ENCODE results near the gene GRIK3.

The GRIK3 gene

DNA sequence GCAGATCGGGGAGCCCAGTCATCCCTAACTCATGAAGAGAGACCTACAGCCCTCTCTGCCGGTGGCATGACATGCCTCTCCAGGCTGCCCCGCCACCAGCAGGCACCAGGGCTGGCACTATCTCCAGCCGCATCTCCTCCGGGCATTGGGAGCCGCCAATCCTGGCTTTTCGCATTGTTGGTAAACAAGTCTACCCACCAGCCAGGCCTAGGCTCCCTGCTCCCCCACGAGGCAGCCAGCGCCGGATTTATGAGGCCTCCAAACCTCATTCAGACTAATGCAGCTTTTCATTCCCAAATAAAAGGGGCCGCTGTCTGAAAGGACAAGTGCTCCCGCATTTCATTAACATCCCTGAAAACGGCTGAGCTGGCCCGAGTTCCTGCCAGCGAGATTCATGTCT is 3.4 kb upstream of the GRIK3 start:
- no peak for DNase-seq
- Histone ChIP-seq H3K4me2 (ENCODE audit: low read length, poor library complexity, severe bottlenecking) (no peak overlapping the region), H4K91ac (ENCODE audit: low read length) (no peak overlapping the region), H3K4me1 (ENCODE audit: control insufficient read depth, insufficient read depth, low read depth, low read length) (peaks cover 14% of the 10 kb centered on the region), H4K8ac (ENCODE audit: low read length) (no peak overlapping the region), H2BK12ac (ENCODE audit: low read length in 2 of 2) (no peak overlapping the region), H2BK5ac (ENCODE audit: low read depth, low read length, poor library complexity, severe bottlenecking) (no peak overlapping the region), H3K14ac (ENCODE audit: low read length in 2 of 2) (no peak overlapping the region), H2AFZ (ENCODE audit: low read depth, low read length) (no peak overlapping the region), H2BK120ac (ENCODE audit: low read depth, low read length) (no peak overlapping the region), H3K4ac (ENCODE audit: low read depth in 1 of 2, low read length in 2 of 2) (no peak overlapping the region), H3K23ac (ENCODE audit: low read length in 2 of 2) (no peak overlapping the region), H2BK15ac (ENCODE audit: low read depth, poor library complexity, severe bottlenecking) (no peak overlapping the region), H3K79me1 (replicated peaks; ENCODE audit: low read length, poor library complexity, severe bottlenecking) (no peaks in the 10 kb centered on the region), H3K18ac (ENCODE audit: low read depth in 1 of 2, low read length in 2 of 2) (no peak overlapping the region), H3K9me3 (ENCODE audit: control insufficient read depth, low read length) (no peaks in the 10 kb centered on the region), H3K27ac (ENCODE audit: low read length, poor library complexity, severe bottlenecking) (no peak overlapping the region), H3K36me3 (ENCODE audit: control insufficient read depth in 1 of 2, insufficient read depth in 2 of 2, low read depth in 1 of 2, low read length in 2 of 2) (no peaks in the 10 kb centered on the region), H3K27me3 (ENCODE audit: control insufficient read depth in 1 of 2, insufficient read depth in 1 of 2, low read length in 2 of 2) (peaks cover 78 to 84% of the 10 kb centered on the region in 2 experiments), H3K9ac (ENCODE audit: low read length) (no peak overlapping the region), H3K4me3 (ENCODE audit: insufficient read depth in 1 of 2, low read depth in 1 of 2, low read length in 2 of 2) (no peak overlapping the region), H2AK5ac (ENCODE audit: low read length, severe bottlenecking) (no peak overlapping the region)
- WGBS: 20% methylated on average over 15 of the region's 15 CpGs

DNA sequence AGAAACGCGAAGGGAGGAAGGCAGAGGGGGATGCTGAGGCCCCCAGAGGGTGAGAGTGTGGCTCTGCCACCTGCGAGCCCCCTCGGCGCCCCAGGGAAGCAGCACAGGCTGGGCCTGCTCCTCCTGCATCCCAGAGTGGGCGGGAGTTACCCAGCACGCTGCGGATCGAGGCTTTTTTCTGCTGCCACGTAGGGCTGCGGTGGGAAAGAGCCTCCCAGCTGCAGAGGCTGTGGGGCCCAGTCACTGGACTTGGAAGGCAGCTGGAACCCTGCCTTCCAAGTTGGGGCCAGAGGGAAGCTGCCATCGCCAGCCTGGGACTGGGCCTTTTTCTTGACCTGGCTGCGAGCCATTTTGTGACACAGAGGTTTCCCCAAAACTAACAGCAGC is 2.3 kb upstream of the GRIK3 start:
- no peak overlapping the region for H2BK15ac ChIP-seq (ENCODE audit: low read depth, poor library complexity, severe bottlenecking)
- H2BK5ac ChIP-seq (ENCODE audit: low read depth, low read length, poor library complexity, severe bottlenecking): no peak overlapping the region
- H3K9me3 ChIP-seq (ENCODE audit: control insufficient read depth, low read length): no peaks in the 10 kb centered on the region
- no peak overlapping the region for H2BK12ac ChIP-seq (ENCODE audit: low read length in 2 of 2)
- no peaks in the 10 kb centered on the region for H3K36me3 ChIP-seq (ENCODE audit: control insufficient read depth in 1 of 2, insufficient read depth in 2 of 2, low read depth in 1 of 2, low read length in 2 of 2)
- no peak overlapping the region for H3K18ac ChIP-seq (ENCODE audit: low read depth in 1 of 2, low read length in 2 of 2)
- no peak overlapping the region for H3K4me2 ChIP-seq (ENCODE audit: low read length, poor library complexity, severe bottlenecking)
- H3K4me3 ChIP-seq (ENCODE audit: insufficient read depth in 1 of 2, low read depth in 1 of 2, low read length in 2 of 2): no peak overlapping the region
- peaks cover 78 to 85% of the 10 kb centered on the region in 2 experiments for H3K27me3 ChIP-seq (ENCODE audit: control insufficient read depth in 1 of 2, insufficient read depth in 1 of 2, low read length in 2 of 2)
- H2AFZ ChIP-seq (ENCODE audit: low read depth, low read length): no peak overlapping the region
- H3K79me1 ChIP-seq (replicated peaks; ENCODE audit: low read length, poor library complexity, severe bottlenecking): no peaks in the 10 kb centered on the region
- no peak overlapping the region for H4K8ac ChIP-seq (ENCODE audit: low read length)
- no peak overlapping the region for H3K27ac ChIP-seq (ENCODE audit: low read length, poor library complexity, severe bottlenecking)
- no peak overlapping the region for H3K4ac ChIP-seq (ENCODE audit: low read depth in 1 of 2, low read length in 2 of 2)
- no peak overlapping the region for H3K23ac ChIP-seq (ENCODE audit: low read length in 2 of 2)
- H4K91ac ChIP-seq (ENCODE audit: low read length): no peak overlapping the region
- H2AK5ac ChIP-seq (ENCODE audit: low read length, severe bottlenecking): no peak overlapping the region
- 3% methylated on average over 13 of the region's 13 CpGs for WGBS
- no peak for DNase-seq
- no peak overlapping the region for H3K9ac ChIP-seq (ENCODE audit: low read length)
- no peak overlapping the region for H2BK120ac ChIP-seq (ENCODE audit: low read depth, low read length)
- H3K4me1 ChIP-seq (ENCODE audit: control insufficient read depth, insufficient read depth, low read depth, low read length): peaks cover 14% of the 10 kb centered on the region
- H3K14ac ChIP-seq (ENCODE audit: low read length in 2 of 2): no peak overlapping the region

DNA sequence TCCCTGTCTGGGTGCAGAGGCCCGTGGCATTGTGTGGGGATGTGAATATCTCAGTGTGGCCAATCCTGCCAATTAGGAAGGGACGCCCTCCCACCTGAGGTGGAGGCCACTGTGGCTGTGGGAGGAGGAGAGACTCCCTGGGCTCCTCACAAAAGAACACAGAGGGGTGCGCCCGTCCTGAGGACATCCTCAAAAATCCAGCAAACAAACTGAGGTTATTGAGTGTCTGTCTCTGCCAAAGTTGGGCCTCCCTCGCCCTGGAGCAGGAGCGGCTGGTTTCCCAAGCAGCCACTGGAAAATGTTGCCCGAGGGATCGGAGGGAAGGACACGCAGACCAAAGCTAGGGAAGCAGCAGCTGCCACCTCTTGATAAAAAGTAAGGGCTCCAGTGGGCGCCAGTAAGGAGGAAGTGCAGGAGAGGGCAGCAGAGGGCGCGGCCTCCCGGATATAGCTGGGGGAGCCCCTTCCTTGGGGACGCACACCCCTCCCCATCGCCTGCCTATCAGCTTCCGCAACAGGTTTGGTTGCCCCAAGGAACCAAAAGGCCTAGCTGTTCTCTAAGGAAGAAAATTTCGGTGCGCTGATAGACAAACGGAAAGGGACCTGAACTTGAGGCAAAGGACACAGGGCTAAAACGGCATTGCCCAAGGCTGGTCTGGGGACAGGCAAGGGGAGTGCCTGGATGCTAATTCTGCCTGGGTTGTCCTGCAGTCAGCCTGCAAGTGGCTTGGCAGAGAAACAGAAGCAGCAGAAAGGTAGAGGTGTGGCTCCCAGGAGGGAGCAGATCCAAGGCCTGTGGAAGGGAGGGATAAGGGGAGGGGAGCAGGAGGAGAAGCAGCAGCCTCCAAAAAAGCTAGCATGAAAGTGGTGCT is 1.7 kb upstream of the GRIK3 start:
- no peak overlapping the region for H3K4me3 ChIP-seq (ENCODE audit: insufficient read depth in 1 of 2, low read depth in 1 of 2, low read length in 2 of 2)
- H3K27me3 ChIP-seq (ENCODE audit: control insufficient read depth in 1 of 2, insufficient read depth in 1 of 2, low read length in 2 of 2): peaks cover 81 to 85% of the 10 kb centered on the region in 2 experiments
- DNase-seq: no peak
- H2BK12ac ChIP-seq (ENCODE audit: low read length in 2 of 2): no peak overlapping the region
- no peaks in the 10 kb centered on the region for H3K79me1 ChIP-seq (replicated peaks; ENCODE audit: low read length, poor library complexity, severe bottlenecking)
- H4K91ac ChIP-seq (ENCODE audit: low read length): no peak overlapping the region
- H3K14ac ChIP-seq (ENCODE audit: low read length in 2 of 2): no peak overlapping the region
- no peak overlapping the region for H3K27ac ChIP-seq (ENCODE audit: low read length, poor library complexity, severe bottlenecking)
- no peak overlapping the region for H3K4me2 ChIP-seq (ENCODE audit: low read length, poor library complexity, severe bottlenecking)
- H3K9me3 ChIP-seq (ENCODE audit: control insufficient read depth, low read length): no peaks in the 10 kb centered on the region
- no peak overlapping the region for H3K9ac ChIP-seq (ENCODE audit: low read length)
- H4K8ac ChIP-seq (ENCODE audit: low read length): no peak overlapping the region
- H3K4me1 ChIP-seq (ENCODE audit: control insufficient read depth, insufficient read depth, low read depth, low read length): peaks cover 14% of the 10 kb centered on the region
- H3K18ac ChIP-seq (ENCODE audit: low read depth in 1 of 2, low read length in 2 of 2): no peak overlapping the region
- no peaks in the 10 kb centered on the region for H3K36me3 ChIP-seq (ENCODE audit: control insufficient read depth in 1 of 2, insufficient read depth in 2 of 2, low read depth in 1 of 2, low read length in 2 of 2)
- no peak overlapping the region for H2AK5ac ChIP-seq (ENCODE audit: low read length, severe bottlenecking)
- H2BK15ac ChIP-seq (ENCODE audit: low read depth, poor library complexity, severe bottlenecking): no peak overlapping the region
- H3K23ac ChIP-seq (ENCODE audit: low read length in 2 of 2): no peak overlapping the region
- H2AFZ ChIP-seq (ENCODE audit: low read depth, low read length): no peak overlapping the region
- no peak overlapping the region for H3K4ac ChIP-seq (ENCODE audit: low read depth in 1 of 2, low read length in 2 of 2)
- H2BK120ac ChIP-seq (ENCODE audit: low read depth, low read length): no peak overlapping the region
- no peak overlapping the region for H2BK5ac ChIP-seq (ENCODE audit: low read depth, low read length, poor library complexity, severe bottlenecking)
- WGBS: under 1% methylated on average over 18 of the region's 20 CpGs

DNA sequence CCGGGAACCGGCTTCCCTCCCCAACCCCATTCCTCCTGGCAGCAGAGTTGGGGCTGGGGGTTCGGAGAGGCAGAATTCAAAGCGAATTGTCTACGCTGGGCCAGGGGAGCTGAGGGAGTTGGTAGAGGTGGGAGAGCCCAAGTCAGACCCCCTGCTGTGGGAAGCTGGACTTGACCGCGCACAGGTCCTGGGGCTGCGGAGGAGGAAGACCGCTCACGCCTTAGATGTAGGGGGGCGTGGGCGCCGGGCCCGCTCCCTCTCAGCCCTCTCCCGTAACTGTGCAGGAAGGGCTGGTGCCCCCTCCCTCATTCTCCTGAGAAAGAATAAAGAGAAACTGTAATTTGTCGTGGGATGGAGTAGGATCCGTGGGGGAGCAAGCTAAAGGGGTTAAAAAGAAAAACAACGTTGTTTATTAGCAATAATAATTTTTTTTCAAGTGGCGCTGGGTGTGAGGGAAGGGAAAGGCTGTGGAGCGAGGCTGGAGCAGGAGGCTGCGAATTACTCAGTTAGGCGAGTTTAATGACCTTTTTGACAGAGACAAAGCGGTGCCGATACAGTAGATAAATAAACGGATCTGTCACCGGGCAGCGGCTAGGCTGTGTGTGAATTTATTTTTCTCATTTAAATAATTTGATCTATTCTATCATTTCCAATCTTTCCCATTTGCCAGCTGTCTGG is 838 bp upstream of the GRIK3 start:
- no peak overlapping the region for H3K27ac ChIP-seq (ENCODE audit: low read length, poor library complexity, severe bottlenecking)
- H4K8ac ChIP-seq (ENCODE audit: low read length): no peak overlapping the region
- no peaks in the 10 kb centered on the region for H3K36me3 ChIP-seq (ENCODE audit: control insufficient read depth in 1 of 2, insufficient read depth in 2 of 2, low read depth in 1 of 2, low read length in 2 of 2)
- H3K4me1 ChIP-seq (ENCODE audit: control insufficient read depth, insufficient read depth, low read depth, low read length): peaks cover 14% of the 10 kb centered on the region
- no peak overlapping the region for H3K4me2 ChIP-seq (ENCODE audit: low read length, poor library complexity, severe bottlenecking)
- no peak overlapping the region for H2BK5ac ChIP-seq (ENCODE audit: low read depth, low read length, poor library complexity, severe bottlenecking)
- no peak overlapping the region for H2BK12ac ChIP-seq (ENCODE audit: low read length in 2 of 2)
- H3K14ac ChIP-seq (ENCODE audit: low read length in 2 of 2): no peak overlapping the region
- H3K4me3 ChIP-seq (ENCODE audit: insufficient read depth in 1 of 2, low read depth in 1 of 2, low read length in 2 of 2): no peak overlapping the region
- no peak overlapping the region for H3K18ac ChIP-seq (ENCODE audit: low read depth in 1 of 2, low read length in 2 of 2)
- no peak overlapping the region for H3K9ac ChIP-seq (ENCODE audit: low read length)
- no peak overlapping the region for H4K91ac ChIP-seq (ENCODE audit: low read length)
- no peak for DNase-seq
- no peak overlapping the region for H3K4ac ChIP-seq (ENCODE audit: low read depth in 1 of 2, low read length in 2 of 2)
- no peaks in the 10 kb centered on the region for H3K9me3 ChIP-seq (ENCODE audit: control insufficient read depth, low read length)
- H2BK15ac ChIP-seq (ENCODE audit: low read depth, poor library complexity, severe bottlenecking): no peak overlapping the region
- peaks cover 82 to 83% of the 10 kb centered on the region in 2 experiments for H3K27me3 ChIP-seq (ENCODE audit: control insufficient read depth in 1 of 2, insufficient read depth in 1 of 2, low read length in 2 of 2)
- 1% methylated on average over 18 of the region's 27 CpGs for WGBS
- H2AFZ ChIP-seq (ENCODE audit: low read depth, low read length): no peak overlapping the region
- no peak overlapping the region for H2BK120ac ChIP-seq (ENCODE audit: low read depth, low read length)
- no peaks in the 10 kb centered on the region for H3K79me1 ChIP-seq (replicated peaks; ENCODE audit: low read length, poor library complexity, severe bottlenecking)
- no peak overlapping the region for H2AK5ac ChIP-seq (ENCODE audit: low read length, severe bottlenecking)
- no peak overlapping the region for H3K23ac ChIP-seq (ENCODE audit: low read length in 2 of 2)

Measured in mesenchymal stem cell (in vitro differentiated cells and primary cell).